Colonic mucosa (tissue), 4 donors: Measurements from ENCODE around the gene SCMH1. TPM values are rescaled to one million over a fixed set of nuclear protein-coding genes. Genes with fewer than 3 reads are reported as not detected.

ENCODE experiments used
- DNase-seq: peaks from one replicate; pipeline ENCODE4 v3.0.0-alpha.2; 2020
- H3K27ac ChIP-seq: fragments of 200-600 bp; one replicate; pipeline ENCODE4 v1.8.0; 2021
- H3K27me3 ChIP-seq: fragments of 200-600 bp; one replicate; pipeline ENCODE4 v1.8.0; 2021
- H3K36me3 ChIP-seq: fragments of 200-600 bp; one replicate; pipeline ENCODE4 v1.8.0; 2021
- H3K4me1 ChIP-seq: fragments of 200-600 bp; one replicate; pipeline ENCODE4 v1.8.0; 2021; ENCODE audit warnings: mild to moderate bottlenecking
- H3K4me3 ChIP-seq: fragments of 200-600 bp; one replicate; pipeline ENCODE4 v1.8.0; 2021
- H3K9ac ChIP-seq, 2 donors: one replicate each; pipeline ENCODE4 v1.7.0; 2013; ENCODE audit warnings: control low read depth in 2 of 2, low read depth in 2 of 2, low read length in 2 of 2
- H3K9me3 ChIP-seq: fragments of 200-600 bp; one replicate; pipeline ENCODE4 v1.8.0; 2021
- CTCF ChIP-seq: fragments of 200-600 bp; IDR thresholded peaks from one replicate; pipeline ENCODE4 v1.8.0; 2022; ENCODE audit warnings: antibody characterized with exemption, mild to moderate bottlenecking
- intact Hi-C: fragments of 100-400 bp; cut with DNase I; formaldehyde crosslinking; loops from one replicate; pipeline ENCODE4 v1.14.1; 2022
- total RNA-seq, 2 donors: library from RNA; stranded (reverse); fragmentation: NEBNext Ultra II Directional in 1 of 2; extraction: Animal tissue kit (Norgen Biotek cat#: 25700) in 1 of 2; gene quantifications; one replicate each; pipeline ENCODE4 v1.2.1, GENCODE V29; 2021
- donor health status: healthy.
- donor health status: DM: no; HTN: no; CAD: no.
- donor health status: DM: no; HTN: no; CAD: no.

The SCMH1 gene
- total RNA-seq, 2 donors from 2014 or later = 26.3 to 32.7 TPM

GRCh38 chr1:40983286-40983685 lies 258.8 kb downstream of the SCMH1 start:
- no peak overlapping the region for H3K27ac ChIP-seq
- H3K9me3 ChIP-seq = no peaks in the 10 kb centered on the region
- no peak for TF ChIP-seq CTCF
- H3K4me1 ChIP-seq = no peaks in the 10 kb centered on the region
- no peaks in the 10 kb centered on the region for H3K27me3 ChIP-seq
- no peak overlapping the region for H3K4me3 ChIP-seq
- DNase-seq = no peak
- intact Hi-C loops = no loop called here
- no peaks in the 10 kb centered on the region for H3K36me3 ChIP-seq
- H3K9ac ChIP-seq = no peak overlapping the region

GRCh38 chr1:40982721-40983120 lies 259.4 kb downstream of the SCMH1 start:
- H3K27me3 ChIP-seq = no peaks in the 10 kb centered on the region
- H3K9ac ChIP-seq = no peak overlapping the region
- intact Hi-C loops = no loop called here
- no peaks in the 10 kb centered on the region for H3K4me1 ChIP-seq
- no peak overlapping the region for H3K4me3 ChIP-seq
- no peaks in the 10 kb centered on the region for H3K9me3 ChIP-seq
- TF ChIP-seq CTCF = no peak
- no peaks in the 10 kb centered on the region for H3K36me3 ChIP-seq
- no peak for DNase-seq
- peak overlapping the region; percentile 36 for H3K27ac ChIP-seq

GRCh38 chr1:40981691-40982448 lies 260.2 kb downstream of the SCMH1 start:
- H3K9ac ChIP-seq = no peak overlapping the region

GRCh38 chr1:40980453-40981121 lies 261.5 kb downstream of the SCMH1 start:
- Histone ChIP-seq H3K27me3 (no peaks in the 10 kb centered on the region), H3K9me3 (no peaks in the 10 kb centered on the region), H3K4me3 (peak overlapping the region; percentile 92), H3K4me1 (no peaks in the 10 kb centered on the region), H3K36me3 (no peaks in the 10 kb centered on the region), H3K9ac (peak overlapping the region; percentile 60 to 79), H3K27ac (peak overlapping the region; percentile 81)
- intact Hi-C loops = no loop called here
- DNase-seq = peak; percentile 24
- TF ChIP-seq CTCF = no peak

More at GRCh38 chr1:40981691-40982448, 260.2 kb downstream of the SCMH1 start:
- Histone ChIP-seq H3K36me3 (no peaks in the 10 kb centered on the region), H3K27me3 (no peaks in the 10 kb centered on the region), H3K4me3 (no peak overlapping the region), H3K4me1 (no peaks in the 10 kb centered on the region), H3K27ac (peak overlapping the region; percentile 36), H3K9me3 (no peaks in the 10 kb centered on the region)
- no peak for DNase-seq
- TF ChIP-seq CTCF = no peak
- intact Hi-C loops = no loop called here

GRCh38 chr1:40980068-40980452 lies 262.0 kb downstream of the SCMH1 start:
- Histone ChIP-seq H3K27ac (peak overlapping the region; percentile 81), H3K4me3 (peak overlapping the region; percentile 92), H3K9me3 (no peaks in the 10 kb centered on the region), H3K36me3 (no peaks in the 10 kb centered on the region), H3K9ac (peak overlapping the region; percentile 60 to 79), H3K27me3 (no peaks in the 10 kb centered on the region), H3K4me1 (no peaks in the 10 kb centered on the region)
- intact Hi-C loops = no loop called here
- no peak for DNase-seq
- TF ChIP-seq CTCF = no peak
